Measurements from ENCODE around the gene KCNMA1.

KCNMA1 gene

GRCh38 chr10:77011874-77012811 lies 625.5 kb downstream of the KCNMA1 start:
- H3K4me3 ChIP-seq (ENCODE audit: low read length), result no peak overlapping the region
- TF ChIP-seq, protein P1, sequence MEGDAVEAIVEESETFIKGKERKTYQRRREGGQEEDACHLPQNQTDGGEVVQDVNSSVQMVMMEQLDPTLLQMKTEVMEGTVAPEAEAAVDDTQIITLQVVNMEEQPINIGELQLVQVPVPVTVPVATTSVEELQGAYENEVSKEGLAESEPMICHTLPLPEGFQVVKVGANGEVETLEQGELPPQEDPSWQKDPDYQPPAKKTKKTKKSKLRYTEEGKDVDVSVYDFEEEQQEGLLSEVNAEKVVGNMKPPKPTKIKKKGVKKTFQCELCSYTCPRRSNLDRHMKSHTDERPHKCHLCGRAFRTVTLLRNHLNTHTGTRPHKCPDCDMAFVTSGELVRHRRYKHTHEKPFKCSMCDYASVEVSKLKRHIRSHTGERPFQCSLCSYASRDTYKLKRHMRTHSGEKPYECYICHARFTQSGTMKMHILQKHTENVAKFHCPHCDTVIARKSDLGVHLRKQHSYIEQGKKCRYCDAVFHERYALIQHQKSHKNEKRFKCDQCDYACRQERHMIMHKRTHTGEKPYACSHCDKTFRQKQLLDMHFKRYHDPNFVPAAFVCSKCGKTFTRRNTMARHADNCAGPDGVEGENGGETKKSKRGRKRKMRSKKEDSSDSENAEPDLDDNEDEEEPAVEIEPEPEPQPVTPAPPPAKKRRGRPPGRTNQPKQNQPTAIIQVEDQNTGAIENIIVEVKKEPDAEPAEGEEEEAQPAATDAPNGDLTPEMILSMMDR (conservative IDR thresholded peaks at IDR 0.05; ENCODE audit: low read depth, low read length), result no peak
- DNase-seq (ENCODE audit: low read depth), result no peak

DNA sequence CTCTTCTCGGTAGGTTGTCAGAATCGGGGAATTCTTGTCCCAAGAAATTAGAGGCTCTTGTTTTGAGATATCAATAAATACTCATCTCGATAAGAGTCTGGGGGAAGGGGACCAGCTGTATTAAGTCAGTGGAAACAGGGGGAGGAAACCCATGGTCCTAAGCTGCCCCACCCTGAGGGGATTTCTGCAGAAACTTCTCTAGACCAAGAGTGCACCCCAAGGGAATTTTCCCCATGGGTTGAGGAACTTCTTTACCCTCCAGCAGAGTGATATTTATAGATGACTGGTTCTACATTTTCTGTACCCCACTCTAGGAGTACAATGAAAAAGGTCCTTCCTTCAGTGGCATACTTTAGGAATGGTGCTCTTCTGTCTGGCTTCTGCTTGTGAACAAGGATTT lies 627.2 kb downstream of the KCNMA1 start:
- TF ChIP-seq, protein P1 (conservative IDR thresholded peaks at IDR 0.05; ENCODE audit: low read depth, low read length), result no peak
- DNase-seq (ENCODE audit: low read depth), result no peak
- no peak overlapping the region for H3K4me3 ChIP-seq (ENCODE audit: low read length)

DNA sequence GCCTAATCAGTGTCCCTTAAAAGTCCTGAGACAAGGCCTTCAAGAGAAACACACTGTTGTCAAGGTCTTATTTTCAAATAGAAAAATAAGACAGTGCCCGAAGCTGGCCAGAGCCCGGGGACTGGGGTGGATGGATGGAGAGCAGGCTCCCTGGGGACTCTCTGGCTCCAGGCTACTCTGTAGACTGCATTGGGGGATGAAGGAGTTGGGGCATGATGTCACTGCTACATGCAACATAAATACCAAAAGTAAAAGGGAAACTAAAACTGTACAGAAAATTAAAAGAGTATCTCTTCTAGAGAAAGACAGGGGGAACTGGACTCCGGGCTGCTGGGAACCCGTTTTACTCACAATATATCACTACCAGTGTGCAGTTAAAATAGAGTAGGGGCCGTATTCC lies 629.8 kb downstream of the KCNMA1 start:
- no peak overlapping the region for H3K4me3 ChIP-seq (ENCODE audit: low read length)
- no peak for DNase-seq (ENCODE audit: low read depth)
- TF ChIP-seq, protein P1 (conservative IDR thresholded peaks at IDR 0.05; ENCODE audit: low read depth, low read length), result no peak

DNA sequence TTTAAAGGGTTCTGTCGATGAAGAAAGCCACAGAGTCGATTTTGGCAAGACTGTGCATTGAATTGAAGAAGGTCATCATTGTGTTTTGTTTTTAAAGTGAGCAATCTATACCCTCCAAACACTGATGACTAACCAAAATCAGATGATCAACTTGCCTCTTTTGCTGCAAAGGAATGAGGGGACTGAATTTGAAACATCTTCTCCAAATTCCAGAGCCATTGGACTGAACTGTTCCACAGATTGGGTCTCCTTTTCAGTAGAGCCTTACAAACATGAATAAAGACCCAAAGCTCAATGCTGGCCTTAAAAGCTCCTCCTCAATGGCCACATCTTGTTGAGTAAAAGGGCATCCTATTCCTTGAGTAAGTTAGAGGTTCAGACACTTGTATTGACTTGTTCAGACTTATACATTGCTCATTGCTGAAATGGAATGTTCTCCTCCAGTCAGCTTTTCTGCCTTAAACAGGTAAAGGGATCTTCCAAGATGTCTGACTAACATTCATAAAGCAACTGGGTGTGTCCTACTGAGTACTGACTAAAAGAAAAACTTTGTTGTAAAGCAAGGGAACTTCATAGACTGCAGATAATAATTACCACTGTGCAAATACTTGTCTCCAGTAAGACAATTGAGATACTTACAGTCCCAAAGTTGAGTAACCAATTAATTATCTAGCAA lies 630.6 kb downstream of the KCNMA1 start:
- TF ChIP-seq, protein P1 (conservative IDR thresholded peaks at IDR 0.05; ENCODE audit: low read depth, low read length), result no peak
- no peak overlapping the region for H3K4me3 ChIP-seq (ENCODE audit: low read length)
- no peak for DNase-seq (ENCODE audit: low read depth)

GRCh38 chr10:77005871-77006270 lies 631.7 kb downstream of the KCNMA1 start:
- DNase-seq (ENCODE audit: low read depth), result no peak
- no peak overlapping the region for H3K4me3 ChIP-seq (ENCODE audit: low read length)
- TF ChIP-seq, protein P1 (conservative IDR thresholded peaks at IDR 0.05; ENCODE audit: low read depth, low read length), result no peak

- TF ChIP-seq, protein P1 (conservative IDR thresholded peaks at IDR 0.05; ENCODE audit: low read depth, low read length), result peak; percentile 88
- DNase-seq (ENCODE audit: low read depth), result peak; percentile 8
- H3K4me3 ChIP-seq (ENCODE audit: low read length), result no peak overlapping the region
Observed at GRCh38 chr10:77004917-77005564, 632.6 kb downstream of the KCNMA1 start.

Measured in retinal pigment epithelial cell (primary cell).